ENCODE measurements around the gene RUNX1.
A peak's percentile ranks its signal among the peaks of the same experiment; 100 is the strongest.

RUNX1 gene

GRCh38 chr21:34768326-34768725 is 280.8 kb downstream of the RUNX1 start:
- DNase-seq: no peak

DNA sequence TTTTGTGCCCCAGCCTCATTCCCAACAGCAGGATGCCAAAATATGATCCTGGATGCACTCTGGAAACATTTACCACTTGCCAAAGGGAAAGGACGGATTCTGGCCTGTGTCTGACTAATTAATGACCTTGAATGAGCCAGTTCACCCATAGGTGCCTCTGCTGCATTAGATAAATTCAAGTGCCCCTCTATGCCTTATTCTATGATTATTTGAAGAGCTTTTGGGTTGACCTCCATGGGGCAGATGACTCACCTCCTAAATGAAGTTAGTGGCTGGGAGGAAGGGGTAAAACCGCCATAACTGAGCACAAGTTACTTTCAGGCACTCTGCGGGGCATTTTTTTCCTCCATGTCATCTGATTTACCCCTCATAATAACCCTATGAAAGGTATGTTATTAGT is 282.2 kb downstream of the RUNX1 start:
- DNase-seq: no peak

DNA sequence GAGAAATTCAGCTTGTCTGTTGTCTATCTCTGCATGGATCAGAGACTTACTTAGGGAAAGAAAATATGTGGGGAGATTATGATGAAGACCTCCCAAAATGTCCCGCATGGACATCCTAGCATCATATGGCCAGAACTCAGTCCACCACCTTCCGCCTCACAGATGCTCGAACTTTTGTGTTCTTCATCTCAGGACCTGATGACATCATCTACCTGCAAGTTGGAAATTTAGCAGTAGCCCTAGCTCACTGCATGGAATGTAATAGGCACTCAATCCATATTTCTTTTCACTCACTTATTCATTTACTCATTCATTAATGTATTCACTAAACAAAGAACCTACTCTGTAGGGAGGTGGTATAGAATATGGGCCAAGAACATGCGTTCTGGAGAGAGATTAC is 283.5 kb downstream of the RUNX1 start:
- no peak for DNase-seq

GRCh38 chr21:34764715-34765284 is 284.3 kb downstream of the RUNX1 start:
- no peak for DNase-seq

GRCh38 chr21:34762786-34763185 is 286.3 kb downstream of the RUNX1 start:
- no peak for DNase-seq

- no peak for DNase-seq
Measured at GRCh38 chr21:34761758-34762330, 287.3 kb downstream of the RUNX1 start.

DNA sequence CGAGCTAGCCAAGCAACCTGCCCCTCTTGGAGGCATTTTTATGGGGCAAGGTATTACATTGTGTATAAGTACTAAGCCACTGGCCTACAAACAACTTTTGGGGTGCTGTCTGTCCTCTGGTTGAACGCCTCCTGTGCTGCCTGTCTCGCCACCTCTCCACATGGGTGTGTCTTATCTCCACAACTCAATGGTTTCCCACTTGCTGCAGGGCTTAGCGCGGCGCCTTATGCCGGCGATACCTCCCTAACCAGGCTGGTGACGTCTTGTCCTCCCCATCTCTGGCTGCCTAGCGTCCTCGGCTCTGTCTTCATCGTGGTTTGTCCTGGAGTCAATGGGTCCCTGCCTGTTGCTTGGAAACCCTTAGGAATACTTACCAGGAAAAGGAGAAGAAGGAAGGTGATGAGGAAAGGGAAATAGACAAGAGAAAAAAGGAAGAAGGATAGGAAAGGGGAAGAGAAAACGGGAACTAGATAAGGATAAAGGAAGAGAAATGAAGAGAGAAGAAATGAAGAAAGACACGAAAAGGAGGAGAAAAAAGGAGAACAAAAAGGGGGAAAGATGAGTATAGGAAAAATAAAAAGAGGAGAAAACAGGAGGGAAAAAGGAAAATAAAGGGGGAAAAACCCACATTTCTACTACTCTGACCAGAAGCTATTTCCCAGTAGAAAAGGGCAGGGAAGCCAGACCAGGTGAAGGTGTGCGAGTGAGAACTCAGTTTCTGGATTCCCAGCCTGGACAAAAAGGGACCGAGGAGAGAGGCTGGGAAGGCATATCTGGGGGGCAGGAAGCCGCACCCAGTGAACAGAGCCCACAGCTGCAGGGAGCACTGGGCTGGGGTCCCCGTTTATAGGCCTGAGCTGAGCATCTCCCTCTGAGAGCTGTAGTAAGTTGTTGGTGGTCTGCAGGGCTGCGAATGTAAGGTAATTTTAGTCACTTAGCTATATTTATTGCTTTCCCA is 294.1 kb downstream of the RUNX1 start:
- DNase-seq: peak; percentile 25

- DNase-seq: no peak
Measured at GRCh38 chr21:34748862-34749261, 300.2 kb downstream of the RUNX1 start.

DNA sequence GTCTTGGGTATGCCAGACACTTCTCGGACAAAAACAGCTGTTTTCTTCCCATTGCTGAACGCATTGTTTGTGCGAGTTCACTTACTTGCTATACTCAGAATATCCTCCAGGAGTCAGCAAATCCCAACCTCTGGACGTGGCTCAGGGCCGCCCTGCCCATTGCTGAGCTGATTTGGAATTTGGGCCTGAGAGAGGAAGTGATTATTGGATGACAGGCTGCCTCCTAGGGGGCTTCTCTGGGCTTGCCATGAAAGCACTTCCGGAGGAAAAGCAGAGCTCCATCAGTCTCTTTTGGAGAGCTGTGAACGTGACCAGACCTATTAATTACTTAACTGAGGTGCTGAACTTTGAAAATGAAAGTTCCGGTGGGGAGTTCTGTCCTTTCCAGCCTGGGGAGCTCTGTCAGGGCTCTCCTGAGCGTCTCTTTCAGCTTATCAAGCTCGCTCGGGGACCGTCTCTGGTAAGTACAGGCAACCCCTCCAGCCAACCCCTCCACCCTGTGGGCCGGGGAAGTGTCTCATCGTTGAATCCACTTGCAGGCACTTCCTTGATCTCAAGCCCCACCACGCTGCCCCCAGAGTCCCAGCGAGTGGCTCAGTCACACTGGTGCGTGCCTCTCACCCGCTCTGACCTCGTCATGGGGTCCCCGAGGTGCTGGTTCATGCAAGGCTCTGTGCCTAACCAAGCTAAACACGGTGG is 303.4 kb downstream of the RUNX1 start:
- peak; percentile 86 for DNase-seq

DNA sequence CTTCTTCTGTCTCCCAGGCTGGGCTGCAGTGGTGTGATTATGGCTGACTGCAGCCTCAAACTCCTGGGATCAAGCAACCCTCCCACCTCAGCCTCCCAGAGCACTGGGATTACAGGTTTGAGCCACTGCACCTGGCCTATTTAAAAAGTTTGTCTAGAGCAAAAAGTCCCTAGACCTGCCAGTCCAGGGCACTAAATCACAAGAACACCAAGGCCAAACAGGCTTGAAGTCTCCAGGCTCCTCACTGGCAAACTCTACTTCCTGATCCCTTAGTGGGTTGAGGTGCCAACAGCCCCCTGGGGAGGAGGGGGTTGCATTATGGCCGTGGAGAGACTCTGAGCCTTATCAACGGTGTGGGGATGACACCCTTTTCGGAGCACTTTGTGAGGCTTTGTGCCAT is 304.3 kb downstream of the RUNX1 start:
- DNase-seq: no peak

- DNase-seq: peak; percentile 11
Measured at GRCh38 chr21:34743831-34744230, 305.3 kb downstream of the RUNX1 start.

DNA sequence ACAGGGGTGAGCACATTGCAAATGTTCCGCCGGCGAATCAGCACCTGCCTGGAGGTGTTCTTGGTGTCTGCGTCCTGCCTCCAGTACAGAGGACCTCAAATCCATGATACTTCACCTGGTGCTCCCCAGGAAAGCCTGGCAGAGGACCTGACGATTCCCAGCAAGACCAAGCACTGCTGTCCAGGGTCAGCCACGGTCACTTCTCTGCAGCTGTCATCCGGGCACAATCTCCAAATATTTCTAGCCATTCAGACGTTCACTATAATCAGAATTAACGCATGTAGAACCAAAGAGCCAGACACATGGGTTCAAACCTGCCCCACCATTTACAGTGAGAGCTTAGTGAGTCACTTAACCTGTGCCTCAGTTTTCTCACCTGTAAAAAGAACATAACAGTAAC is 305.8 kb downstream of the RUNX1 start:
- DNase-seq: no peak

GRCh38 chr21:34740198-34740597 is 308.9 kb downstream of the RUNX1 start:
- DNase-seq: no peak
